ENCODE measurements around the gene LSAMP. TPM values are rescaled to one million over a fixed set of nuclear protein-coding genes. Genes with fewer than 3 reads are reported as not detected.

The LSAMP gene
- total and polyA plus RNA-seq, 2 of the 4 experiments (the other 2 are of a cell fraction) = 7.9 to 8.0 TPM

GRCh38 chr3:116166121-116166520, 279.2 kb downstream of the LSAMP start:
- dilution Hi-C loops (cut with HindIII; ENCODE audit: low sequenced_read_pairs, unreplicated experiment) = no loop called here

More at GRCh38 chr3:116166121-116166520, 279.2 kb downstream of the LSAMP start:
- in situ Hi-C loops (cut with MboI; ENCODE audit: low sequenced_read_pairs) = no loop called here
- no peak overlapping the region for H4K5ac ChIP-seq (ENCODE audit: low read depth, low read length)
- CTCF ChIA-PET = no interaction called here
- H2AFZ ChIP-seq (replicated peaks; ENCODE audit: low read length, poor library complexity) = no peak overlapping the region
- H4K91ac ChIP-seq (ENCODE audit: insufficient read depth, low read depth, low read length) = no peak overlapping the region
- H3K9me1 ChIP-seq (ENCODE audit: insufficient read depth, low read length) = no peaks in the 10 kb centered on the region
- no peak overlapping the region for H3K4me3 ChIP-seq (ENCODE audit: insufficient read depth, low read depth, low read length)
- H3K18ac ChIP-seq (ENCODE audit: low read depth, low read length) = no peak overlapping the region
- H3K36me3 ChIP-seq (ENCODE audit: control insufficient read depth, insufficient read depth, low read length) = no peaks in the 10 kb centered on the region
- TF ChIP-seq FOS (IDR thresholded peaks at IDR 0.05; ENCODE audit: low read depth, low read length) (no peak), RCOR1 (IDR thresholded peaks at IDR 0.05; ENCODE audit: insufficient replicate concordance, low read length) (no peak), MXI1 (IDR thresholded peaks at IDR 0.05; ENCODE audit: borderline replicate concordance, low read depth, low read length) (no peak), NFE2L2 (IDR thresholded peaks at IDR 0.05; ENCODE audit: low read depth, low read length) (no peak), SMC3 (IDR thresholded peaks at IDR 0.05; ENCODE audit: low read depth, low read length) (no peak), USF2 (IDR thresholded peaks at IDR 0.05; ENCODE audit: low read depth, low read length) (no peak), CEBPB (IDR thresholded peaks at IDR 0.05; ENCODE audit: low read depth, low read length) (no peak), RAD21 (IDR thresholded peaks at IDR 0.05; ENCODE audit: low read length) (no peak), BHLHE40 (IDR thresholded peaks at IDR 0.05; ENCODE audit: low read depth, low read length) (no peak), CHD1 (IDR thresholded peaks at IDR 0.05; ENCODE audit: low read depth, low read length) (no peak), CTCF (conservative IDR thresholded peaks at IDR 0.05; ENCODE audit: low read depth, low read length) (no peak), ELK1 (IDR thresholded peaks at IDR 0.05; ENCODE audit: borderline replicate concordance, low read depth, low read length) (no peak), RFX5 (IDR thresholded peaks at IDR 0.05; ENCODE audit: low read depth, low read length) (no peak)
- H2BK120ac ChIP-seq (ENCODE audit: low read depth, low read length) = no peak overlapping the region
- no peak overlapping the region for H3K56ac ChIP-seq (ENCODE audit: extremely low read depth, insufficient read depth, low read length)
- no peak overlapping the region for H2BK5ac ChIP-seq (ENCODE audit: low read depth, low read length, poor library complexity, severe bottlenecking)
- no peak for DNase-seq
- intact Hi-C loops (cut with micrococcal nuclease) = no loop called here
- no peak overlapping the region for H4K8ac ChIP-seq (ENCODE audit: low read depth in 2 of 2, low read length in 2 of 2)
- no peak overlapping the region for H3K23ac ChIP-seq (ENCODE audit: low read depth, low read length)
- ATAC-seq (ENCODE audit: low read depth) = no peak
- BruUV-seq (replicated peaks) = no TSS peak
- H3K9me3 ChIP-seq (ENCODE audit: control insufficient read depth, insufficient read depth, low read length) = no peaks in the 10 kb centered on the region
- H3K4me1 ChIP-seq (ENCODE audit: control insufficient read depth, insufficient read depth, low read length) = peaks cover 2% of the 10 kb centered on the region; the same call in 1 of the 2 replicates
- H2AK9ac ChIP-seq (replicated peaks; ENCODE audit: low read depth, low read length, poor library complexity) = no peak overlapping the region
- H3K27me3 ChIP-seq (ENCODE audit: control insufficient read depth, insufficient read depth, low read length) = no peaks in the 10 kb centered on the region
- no peak overlapping the region for H2BK20ac ChIP-seq (ENCODE audit: low read depth, low read length)
- H4K20me1 ChIP-seq (ENCODE audit: insufficient read depth, low read length) = no peaks in the 10 kb centered on the region
- no peak overlapping the region for H2BK15ac ChIP-seq (ENCODE audit: low read depth, low read length)
- no peak overlapping the region for H3K9ac ChIP-seq (ENCODE audit: low read depth, low read length)
- no peak overlapping the region for H3K4ac ChIP-seq (ENCODE audit: low read depth, low read length)
- no peak overlapping the region for H3K14ac ChIP-seq (replicated peaks; ENCODE audit: low read depth, low read length)
- no peak overlapping the region for H3K27ac ChIP-seq (ENCODE audit: insufficient read depth, low read length)
- no peak overlapping the region for H3K4me2 ChIP-seq (ENCODE audit: low read depth, low read length)
- POLR2A ChIA-PET (ENCODE audit: unreplicated experiment) = no interaction called here
- no peak overlapping the region for H2AK5ac ChIP-seq (ENCODE audit: low read depth, low read length)
- H3K79me1 ChIP-seq (ENCODE audit: low read depth in 1 of 2, low read length in 2 of 2) = no peaks in the 10 kb centered on the region
